GM12873 (cell line): ENCODE measurements around the gene ADD1.

ENCODE experiments used
- TF ChIP-seq, protein P1 (sequence below): IDR thresholded peaks from 2 replicates; pipeline ENCODE4 v1.5.1; 2012; ENCODE audit warnings: low read depth, mild to moderate bottlenecking, moderate library complexity, low read length, control low read depth; ENCODE audit not compliant: insufficient read depth; ENCODE audit errors: missing control alignments

ADD1 gene

DNA sequence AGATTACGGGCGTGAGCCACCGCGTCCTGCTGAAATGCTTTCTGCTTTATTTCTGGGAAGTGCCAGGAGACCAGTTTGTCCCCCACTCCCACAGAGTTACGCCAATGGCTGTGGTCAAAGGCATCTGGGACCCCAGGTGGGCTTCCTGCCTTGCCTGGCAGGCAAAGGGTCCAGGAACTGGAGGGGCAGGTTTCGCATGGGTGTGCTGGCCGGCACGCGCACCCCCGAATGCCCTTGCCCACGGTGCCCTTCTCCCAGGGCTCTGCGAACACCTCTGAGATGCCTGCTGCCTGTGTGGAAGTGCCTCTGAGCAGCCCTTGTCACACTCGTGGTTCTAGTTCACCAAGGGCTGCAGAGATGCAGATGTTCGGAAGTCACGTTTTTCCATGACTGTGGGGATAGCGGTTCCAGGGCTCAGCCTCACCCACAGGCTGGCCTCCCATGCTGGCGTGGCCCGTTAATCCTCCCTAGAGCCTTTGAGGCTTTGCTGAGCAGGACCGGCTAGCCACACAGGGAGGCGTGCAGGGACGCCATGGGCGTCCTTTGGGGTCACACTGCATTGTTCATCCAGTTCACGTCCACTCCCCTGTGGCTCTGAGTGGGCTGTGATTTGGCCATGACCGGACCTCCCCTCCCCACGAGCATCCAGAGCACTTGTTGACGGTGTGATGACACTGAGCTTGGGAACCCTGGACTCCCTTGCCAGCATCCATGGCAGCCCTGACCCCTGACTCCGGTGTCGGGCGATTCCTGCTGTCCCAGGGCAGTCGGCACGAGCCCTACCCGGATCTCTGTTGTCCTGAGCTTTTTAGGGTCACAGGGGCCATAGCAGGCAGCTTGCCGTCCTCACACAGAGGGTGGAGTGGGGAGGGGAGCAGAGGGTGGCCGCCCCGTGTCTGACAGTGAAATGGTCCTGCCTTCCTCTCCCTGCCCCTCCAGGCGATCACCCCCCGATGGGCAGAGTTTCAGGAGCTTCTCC is 12.7 kb upstream of the ADD1 start:
- TF ChIP-seq, protein P1, sequence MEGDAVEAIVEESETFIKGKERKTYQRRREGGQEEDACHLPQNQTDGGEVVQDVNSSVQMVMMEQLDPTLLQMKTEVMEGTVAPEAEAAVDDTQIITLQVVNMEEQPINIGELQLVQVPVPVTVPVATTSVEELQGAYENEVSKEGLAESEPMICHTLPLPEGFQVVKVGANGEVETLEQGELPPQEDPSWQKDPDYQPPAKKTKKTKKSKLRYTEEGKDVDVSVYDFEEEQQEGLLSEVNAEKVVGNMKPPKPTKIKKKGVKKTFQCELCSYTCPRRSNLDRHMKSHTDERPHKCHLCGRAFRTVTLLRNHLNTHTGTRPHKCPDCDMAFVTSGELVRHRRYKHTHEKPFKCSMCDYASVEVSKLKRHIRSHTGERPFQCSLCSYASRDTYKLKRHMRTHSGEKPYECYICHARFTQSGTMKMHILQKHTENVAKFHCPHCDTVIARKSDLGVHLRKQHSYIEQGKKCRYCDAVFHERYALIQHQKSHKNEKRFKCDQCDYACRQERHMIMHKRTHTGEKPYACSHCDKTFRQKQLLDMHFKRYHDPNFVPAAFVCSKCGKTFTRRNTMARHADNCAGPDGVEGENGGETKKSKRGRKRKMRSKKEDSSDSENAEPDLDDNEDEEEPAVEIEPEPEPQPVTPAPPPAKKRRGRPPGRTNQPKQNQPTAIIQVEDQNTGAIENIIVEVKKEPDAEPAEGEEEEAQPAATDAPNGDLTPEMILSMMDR = no peak

DNA sequence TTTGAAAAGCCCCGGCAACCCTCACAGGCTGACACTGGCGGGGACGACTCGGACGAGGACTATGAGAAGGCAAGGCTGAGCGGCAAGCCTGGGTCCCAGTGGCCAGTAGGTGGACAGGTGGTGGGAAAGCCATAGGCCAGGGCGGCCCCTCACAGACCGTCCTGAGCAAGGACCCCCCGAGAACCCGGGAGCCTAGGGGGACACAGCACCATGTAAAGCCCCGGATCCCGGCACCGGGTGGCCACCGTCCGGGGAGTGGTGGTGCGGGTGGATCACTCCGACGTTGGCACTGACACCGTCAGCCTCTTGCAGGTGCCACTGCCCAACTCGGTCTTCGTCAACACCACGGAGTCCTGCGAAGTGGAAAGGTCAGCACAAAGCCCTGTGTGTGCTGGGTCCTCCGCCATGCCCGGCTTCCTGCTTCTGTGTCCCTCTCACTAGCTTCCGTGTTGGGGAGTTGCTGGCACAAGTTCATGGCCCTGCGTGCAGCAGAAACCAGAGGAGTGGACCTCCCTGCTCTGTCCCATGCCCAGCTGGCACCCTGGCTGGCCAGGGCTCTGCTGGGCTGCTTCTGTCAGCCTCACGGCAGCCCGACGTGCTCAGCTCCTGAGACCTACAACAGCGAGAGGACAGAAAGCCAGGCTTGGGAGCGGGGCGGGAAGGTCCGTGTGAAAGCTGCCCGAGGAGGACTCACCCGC is 11.9 kb upstream of the ADD1 start:
- TF ChIP-seq, protein P1 = no peak

DNA sequence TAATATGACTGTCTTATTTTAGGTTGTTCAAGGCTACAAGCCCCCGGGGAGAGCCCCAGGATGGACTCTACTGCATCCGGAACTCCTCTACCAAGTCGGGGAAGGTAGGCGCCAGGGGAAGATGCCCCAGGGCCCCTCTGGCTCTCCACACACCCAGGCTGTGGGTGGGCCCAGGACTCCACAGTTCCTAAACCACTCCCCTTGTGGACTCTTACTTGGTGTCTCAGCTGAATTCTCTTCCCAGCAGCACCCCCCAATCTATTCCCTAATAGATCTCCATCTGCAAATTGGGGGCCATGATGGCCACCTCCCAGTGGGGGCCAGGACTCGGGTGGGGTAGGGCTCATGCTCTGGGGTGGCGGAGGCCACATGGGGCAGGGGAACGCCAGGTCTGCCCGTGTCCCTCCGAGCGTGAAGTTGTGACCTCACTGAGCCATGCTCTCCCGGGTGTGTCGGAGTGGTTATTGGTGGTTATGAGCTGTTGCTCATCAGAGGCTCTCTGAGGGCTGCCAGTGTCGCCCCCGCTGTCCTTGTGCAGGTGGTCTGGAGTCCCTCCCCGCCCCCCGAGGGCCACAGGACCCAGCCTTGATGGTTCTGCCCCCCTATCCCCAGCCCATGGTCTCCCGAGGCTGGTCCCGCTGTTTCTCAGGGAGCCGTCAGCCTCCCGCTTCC is 11.2 kb upstream of the ADD1 start:
- TF ChIP-seq, protein P1 = no peak

DNA sequence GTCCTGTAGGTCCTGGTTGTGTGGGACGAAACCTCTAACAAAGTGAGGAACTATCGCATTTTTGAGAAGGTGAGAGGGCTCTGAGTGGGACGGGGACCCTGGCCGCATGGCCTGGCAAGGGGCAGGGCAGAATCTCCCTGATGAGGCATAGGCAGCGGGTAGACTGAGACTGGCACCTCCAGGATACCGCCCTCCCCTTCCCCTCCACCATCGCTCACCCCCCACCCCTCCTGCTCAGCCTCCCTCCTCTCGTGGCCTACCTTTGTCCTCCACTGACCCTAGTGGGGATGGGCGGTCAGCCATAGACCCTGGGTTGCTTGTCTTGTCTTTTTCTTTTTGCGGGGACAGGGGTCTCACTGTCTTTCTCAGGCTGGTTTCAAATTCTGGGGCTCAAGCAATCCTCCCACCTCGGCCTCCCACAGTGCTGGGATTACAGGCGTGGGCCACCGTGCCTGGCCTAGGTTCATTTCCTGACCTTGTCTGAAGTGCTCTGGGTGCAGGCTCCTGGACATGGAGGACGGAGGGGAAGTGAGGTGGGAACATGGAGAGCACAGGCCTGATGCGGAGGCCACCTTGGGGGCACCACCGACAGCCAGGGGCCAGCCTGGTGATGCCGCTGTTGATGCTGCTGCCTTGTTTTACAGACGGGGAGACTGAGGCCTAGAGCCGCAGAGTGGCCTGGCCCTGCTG is 10.5 kb upstream of the ADD1 start:
- TF ChIP-seq, protein P1 = no peak

DNA sequence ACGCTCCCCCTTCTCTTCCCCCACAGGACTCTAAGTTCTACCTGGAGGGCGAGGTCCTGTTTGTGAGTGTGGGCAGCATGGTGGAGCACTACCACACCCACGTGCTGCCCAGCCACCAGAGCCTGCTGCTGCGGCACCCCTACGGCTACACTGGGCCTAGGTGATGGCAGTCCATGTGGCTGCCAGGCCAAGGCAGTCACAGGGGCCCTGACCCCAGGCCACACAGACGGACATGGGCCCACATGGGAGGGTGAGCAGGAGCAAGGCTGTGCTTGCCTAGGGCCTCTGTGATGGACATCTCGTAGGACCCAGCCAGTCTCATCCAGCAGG is 10.0 kb upstream of the ADD1 start:
- TF ChIP-seq, protein P1 = no peak

DNA sequence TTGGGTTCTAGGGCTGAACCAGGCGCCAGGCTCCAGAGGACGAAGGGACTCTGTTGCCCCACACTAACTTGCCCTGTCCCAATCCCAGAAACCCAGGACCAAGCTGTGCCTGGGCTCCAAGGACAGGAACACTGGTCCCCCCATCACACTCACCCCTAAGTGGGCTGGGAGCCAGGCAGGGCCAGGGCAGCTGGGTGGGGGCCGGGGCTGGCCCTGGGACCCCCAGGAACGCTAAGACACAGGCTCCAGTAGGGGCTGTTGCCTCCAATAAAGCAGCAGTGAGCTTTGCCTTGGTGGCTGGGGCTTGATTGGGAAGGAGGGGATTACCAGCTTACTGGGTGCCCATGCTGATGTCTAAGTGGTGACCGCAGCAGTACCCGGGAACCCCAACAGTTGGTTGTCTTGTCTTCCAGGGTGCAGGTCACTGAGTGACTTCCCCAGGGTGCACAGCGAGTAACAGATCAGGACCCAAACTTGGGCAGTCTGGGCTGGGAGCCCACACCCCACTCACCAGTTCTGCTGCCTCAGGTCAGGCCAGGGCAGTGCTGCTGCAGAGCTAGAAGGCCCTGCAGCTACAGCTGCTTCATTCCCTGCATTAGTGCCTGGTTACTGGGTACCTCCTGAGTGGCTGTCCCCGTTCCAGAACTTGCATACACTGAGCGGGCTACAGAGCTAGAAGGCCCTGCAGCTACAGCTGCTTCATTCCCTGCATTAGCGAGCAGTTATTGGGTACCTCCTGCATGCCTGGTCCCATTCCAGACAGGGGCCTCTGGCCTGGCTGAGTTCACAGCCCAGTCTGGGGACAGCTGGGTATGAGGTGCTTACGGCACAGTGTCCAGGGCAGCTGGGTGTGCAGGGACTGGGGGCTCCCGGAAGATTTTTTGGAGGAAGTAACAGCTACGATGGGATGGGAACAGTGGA is 9.4 kb upstream of the ADD1 start:
- TF ChIP-seq, protein P1 = no peak
